Loucy (cell line): ENCODE results near the gene VMP1.
"Not testable (repeated sequence)": the region's sequence is repeated elsewhere in the genome, so short reads cannot be mapped to it uniquely, and the experiment has no call there.

ENCODE experiments used
- H2AFZ ChIP-seq: fragments of 200-600 bp; sonication (generic); 2 replicates; pipeline ENCODE4 v1.6.0; 2016; ENCODE audit warnings: antibody characterized with exemption, mild to moderate bottlenecking, low read length, moderate library complexity
- H3F3A ChIP-seq: fragments of 200-600 bp; 2 replicates; pipeline ENCODE4 v1.6.0; 2016; ENCODE audit warnings: antibody characterized with exemption, low read depth, mild to moderate bottlenecking
- H3K27me3 ChIP-seq: fragments of 200-600 bp; sonication (generic); 2 replicates; pipeline ENCODE4 v1.6.1; 2014; ENCODE audit warnings: low read length, mild to moderate bottlenecking; ENCODE audit not compliant: insufficient read depth, poor library complexity, severe bottlenecking
- H3K36me3 ChIP-seq: fragments of 200-600 bp; sonication (generic); 2 replicates; pipeline ENCODE4 v1.6.1; 2016; ENCODE audit warnings: low read length; ENCODE audit not compliant: insufficient read depth
- H3K4me1 ChIP-seq: fragments of 200-600 bp; sonication (generic); 2 replicates; pipeline ENCODE4 v1.5.1; 2014; ENCODE audit warnings: low read length, mild to moderate bottlenecking; ENCODE audit not compliant: insufficient read depth, poor library complexity, severe bottlenecking
- H3K4me2 ChIP-seq: fragments of 200-600 bp; sonication (generic); 2 replicates; pipeline ENCODE4 v1.6.0; 2014; ENCODE audit warnings: antibody characterized with exemption, low read length, low read depth, mild to moderate bottlenecking; ENCODE audit not compliant: poor library complexity, severe bottlenecking
- H3K4me3 ChIP-seq: fragments of 200-600 bp; sonication (generic); 2 replicates; pipeline ENCODE4 v1.5.1; 2014; ENCODE audit warnings: low read length, mild to moderate bottlenecking, mixed read lengths; ENCODE audit not compliant: poor library complexity, severe bottlenecking
- H3K79me2 ChIP-seq: fragments of 200-600 bp; sonication (generic); 2 replicates; pipeline ENCODE4 v1.6.1; 2014; ENCODE audit warnings: low read length; ENCODE audit not compliant: insufficient read depth
- H3K9ac ChIP-seq: fragments of 200-600 bp; sonication (generic); 2 replicates; pipeline ENCODE4 v1.6.0; 2014; ENCODE audit warnings: mild to moderate bottlenecking, low read depth, low read length, moderate library complexity; ENCODE audit not compliant: poor library complexity, severe bottlenecking
- H3K9me2 ChIP-seq: fragments of 200-600 bp; sonication (generic); replicated peaks from 2 replicates; pipeline ENCODE4 v1.6.1; 2016; ENCODE audit warnings: low read depth, low read length, mixed read lengths
- H3K9me3 ChIP-seq: fragments of 200-600 bp; sonication (generic); 2 replicates; pipeline ENCODE4 v1.6.1; 2014; ENCODE audit warnings: mild to moderate bottlenecking, antibody characterized with exemption, low read length, low read depth; ENCODE audit not compliant: insufficient read depth
- H4K20me1 ChIP-seq: fragments of 200-600 bp; sonication (generic); 2 replicates; pipeline ENCODE4 v1.6.0; 2014; ENCODE audit warnings: antibody characterized with exemption, low read length, mild to moderate bottlenecking; ENCODE audit not compliant: insufficient read depth, poor library complexity, severe bottlenecking
- EZH2phosphoT487 ChIP-seq: fragments of 200-600 bp; IDR thresholded peaks from 2 replicates; pipeline ENCODE4 v1.6.1; 2018; ENCODE audit warnings: antibody characterized with exemption, mild to moderate bottlenecking, moderate library complexity, borderline replicate concordance
- TF ChIP-seq, protein P1 (sequence below): fragments of 200-600 bp; sonication (generic); conservative IDR thresholded peaks from 2 replicates; pipeline ENCODE4 v1.5.1; 2014; ENCODE audit warnings: mild to moderate bottlenecking, antibody characterized with exemption, low read length

The VMP1 gene

DNA sequence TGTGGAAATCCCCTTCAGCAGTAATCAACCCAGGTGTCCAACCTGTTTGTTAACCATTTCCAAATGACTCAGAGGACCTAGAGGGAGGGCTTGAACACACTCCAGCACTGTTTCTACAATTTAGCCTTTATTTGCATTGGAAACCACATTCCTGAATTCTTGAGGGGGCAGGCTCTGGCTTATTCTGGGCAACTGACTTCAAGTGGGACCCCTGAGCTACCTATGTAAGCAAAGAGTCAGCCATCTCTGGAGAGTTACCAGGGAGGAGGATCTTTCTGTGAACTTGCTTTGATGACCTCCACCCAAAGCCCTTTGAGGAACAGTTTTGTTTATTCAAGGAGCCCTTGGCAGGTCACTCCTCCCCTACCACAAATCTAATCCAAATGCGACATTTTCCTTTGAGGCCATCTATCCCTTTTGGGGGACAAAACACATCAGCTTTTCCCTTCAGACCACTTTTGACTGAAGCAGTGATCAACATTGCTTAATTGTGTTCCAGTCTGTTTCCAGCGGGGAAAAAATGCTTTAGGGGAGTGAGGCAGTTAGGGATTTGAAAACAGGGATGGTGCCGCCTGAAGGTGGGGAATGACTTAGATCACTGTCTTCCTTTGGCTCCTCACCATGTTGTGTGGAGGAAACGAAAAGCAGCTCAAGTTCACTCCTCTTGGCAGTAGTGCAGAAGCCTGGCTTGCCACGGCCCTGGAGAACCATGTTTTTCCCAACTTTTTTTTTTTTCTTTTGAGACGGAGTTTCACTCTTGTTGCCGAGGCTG is 139.1 kb downstream of the VMP1 start:
- Histone ChIP-seq H3K9me3 (no peaks in the 10 kb centered on the region), H3K9ac (peak overlapping the region; percentile 32), H3K36me3 (no peaks in the 10 kb centered on the region), H2AFZ (no peak overlapping the region), H3K4me1 (peaks cover 12% of the 10 kb centered on the region), H3K4me3 (peak overlapping the region; percentile 32), H3K79me2 (peaks cover 7% of the 10 kb centered on the region), H3F3A (peaks cover 3% of the 10 kb centered on the region; the same call in 1 of the 2 replicates), H3K27me3 (no peaks in the 10 kb centered on the region), H3K9me2 (no peaks in the 10 kb centered on the region), H3K4me2 (no peak overlapping the region), H4K20me1 (no peaks in the 10 kb centered on the region)
- no peak for TF ChIP-seq EZH2phosphoT487
- TF ChIP-seq, protein P1, sequence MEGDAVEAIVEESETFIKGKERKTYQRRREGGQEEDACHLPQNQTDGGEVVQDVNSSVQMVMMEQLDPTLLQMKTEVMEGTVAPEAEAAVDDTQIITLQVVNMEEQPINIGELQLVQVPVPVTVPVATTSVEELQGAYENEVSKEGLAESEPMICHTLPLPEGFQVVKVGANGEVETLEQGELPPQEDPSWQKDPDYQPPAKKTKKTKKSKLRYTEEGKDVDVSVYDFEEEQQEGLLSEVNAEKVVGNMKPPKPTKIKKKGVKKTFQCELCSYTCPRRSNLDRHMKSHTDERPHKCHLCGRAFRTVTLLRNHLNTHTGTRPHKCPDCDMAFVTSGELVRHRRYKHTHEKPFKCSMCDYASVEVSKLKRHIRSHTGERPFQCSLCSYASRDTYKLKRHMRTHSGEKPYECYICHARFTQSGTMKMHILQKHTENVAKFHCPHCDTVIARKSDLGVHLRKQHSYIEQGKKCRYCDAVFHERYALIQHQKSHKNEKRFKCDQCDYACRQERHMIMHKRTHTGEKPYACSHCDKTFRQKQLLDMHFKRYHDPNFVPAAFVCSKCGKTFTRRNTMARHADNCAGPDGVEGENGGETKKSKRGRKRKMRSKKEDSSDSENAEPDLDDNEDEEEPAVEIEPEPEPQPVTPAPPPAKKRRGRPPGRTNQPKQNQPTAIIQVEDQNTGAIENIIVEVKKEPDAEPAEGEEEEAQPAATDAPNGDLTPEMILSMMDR, result no peak

DNA sequence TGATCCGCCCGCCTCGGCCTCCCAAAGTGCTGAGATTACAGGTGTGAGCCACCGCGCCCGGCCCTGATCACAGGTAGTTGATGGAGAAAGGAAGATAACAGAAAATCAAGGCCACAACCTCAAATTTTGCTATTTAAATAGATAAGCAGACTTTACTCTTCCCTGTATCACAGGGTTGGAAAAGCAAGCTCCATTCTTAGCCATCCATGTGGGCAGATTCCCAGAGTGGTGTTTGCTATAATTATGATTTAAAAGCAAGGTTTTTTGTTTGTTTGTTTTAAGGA is 140.9 kb downstream of the VMP1 start:
- H3K4me1 ChIP-seq, result peaks cover 15% of the 10 kb centered on the region
- no peaks in the 10 kb centered on the region for H3K36me3 ChIP-seq
- no peak overlapping the region for H3K4me2 ChIP-seq
- H3K27me3 ChIP-seq, result no peaks in the 10 kb centered on the region
- H3K79me2 ChIP-seq, result no peaks in the 10 kb centered on the region
- TF ChIP-seq, protein P1, result no peak
- no peak for TF ChIP-seq EZH2phosphoT487
- no peaks in the 10 kb centered on the region for H3K9me3 ChIP-seq
- no peak overlapping the region for H2AFZ ChIP-seq
- no peak overlapping the region for H3K9ac ChIP-seq
- no peak overlapping the region for H3K4me3 ChIP-seq
- H3F3A ChIP-seq, result peaks cover 3% of the 10 kb centered on the region; the same call in 1 of the 2 replicates
- H4K20me1 ChIP-seq, result no peaks in the 10 kb centered on the region
- no peaks in the 10 kb centered on the region for H3K9me2 ChIP-seq

DNA sequence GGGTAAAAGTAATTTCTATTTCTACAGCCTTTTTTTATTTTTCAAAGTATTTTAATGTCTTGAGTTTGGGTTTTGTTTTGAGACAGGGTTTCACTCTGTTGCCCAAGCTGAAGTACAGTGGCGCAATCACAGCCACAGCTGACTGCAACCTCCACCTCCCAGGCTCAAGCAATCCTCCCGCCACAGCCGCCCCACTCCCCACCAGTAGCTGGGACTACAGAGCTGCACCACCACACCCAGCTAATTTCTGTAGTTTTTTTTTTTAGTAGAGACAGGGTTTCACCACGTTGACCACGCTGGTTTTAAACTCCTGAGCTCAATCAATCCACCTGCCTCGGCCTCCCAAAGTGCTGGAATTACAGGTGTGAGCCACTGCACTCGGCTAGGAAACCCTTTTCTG is 141.3 kb downstream of the VMP1 start:
- H3K4me1 ChIP-seq, result peaks cover 16% of the 10 kb centered on the region
- no peaks in the 10 kb centered on the region for H3K79me2 ChIP-seq
- no peaks in the 10 kb centered on the region for H4K20me1 ChIP-seq
- H3K9me3 ChIP-seq, result no peaks in the 10 kb centered on the region
- no peaks in the 10 kb centered on the region for H3K36me3 ChIP-seq
- no peaks in the 10 kb centered on the region for H3K9me2 ChIP-seq
- H3F3A ChIP-seq, result peaks cover 3% of the 10 kb centered on the region; the same call in 1 of the 2 replicates
- H2AFZ ChIP-seq, result no peak overlapping the region
- no peaks in the 10 kb centered on the region for H3K27me3 ChIP-seq
- no peak overlapping the region for H3K4me3 ChIP-seq
- no peak overlapping the region for H3K9ac ChIP-seq
- no peak overlapping the region for H3K4me2 ChIP-seq
- TF ChIP-seq, protein P1, result no peak
- TF ChIP-seq EZH2phosphoT487, result no peak

DNA sequence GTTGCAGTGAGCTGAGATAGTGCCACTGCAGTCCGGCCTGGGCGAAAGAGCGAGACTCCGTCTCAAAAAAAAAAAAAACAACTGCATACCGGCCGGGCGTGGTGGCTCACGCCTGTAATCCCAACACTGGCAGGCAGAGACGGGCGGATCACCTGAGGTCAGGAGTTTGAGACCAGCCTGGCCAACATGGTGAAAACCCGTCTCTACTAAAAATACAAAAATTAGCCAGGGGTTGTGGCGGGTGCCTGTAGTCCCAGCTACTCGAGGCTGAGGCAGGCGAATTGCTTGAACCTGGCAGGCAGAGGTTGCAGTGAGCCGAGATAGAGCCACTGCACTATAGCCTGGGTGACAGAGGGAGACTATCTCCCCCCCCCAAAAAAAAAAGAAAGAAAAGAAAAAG is 142.9 kb downstream of the VMP1 start:
- not testable (repeated sequence) for H3K27me3 ChIP-seq, H3K79me2 ChIP-seq, H3K9me2 ChIP-seq, H3K4me2 ChIP-seq, H2AFZ ChIP-seq, H4K20me1 ChIP-seq, H3F3A ChIP-seq, H3K36me3 ChIP-seq, H3K9me3 ChIP-seq, H3K9ac ChIP-seq, H3K4me3 ChIP-seq
- H3K4me1 ChIP-seq, result peaks cover 15% of the 10 kb centered on the region
